Measurements from ENCODE around the gene PRR7. TPM values are rescaled to one million over a fixed set of nuclear protein-coding genes. Genes with fewer than 3 reads are reported as not detected.

The PRR7 gene
- polyA plus RNA-seq, 3 donors = 1.8 to 17.4 (median 2.1) TPM

GRCh38 chr5:177447611-177448243, 1.1 kb downstream of the PRR7 start:
- peaks cover 0 to 41% of the 10 kb centered on the region in 2 donors for H3K27me3 ChIP-seq (ENCODE audit: control insufficient read depth in 2 of 2, insufficient read depth in 2 of 2, low read length in 2 of 2)
- peaks cover 51% of the 10 kb centered on the region for H4K20me1 ChIP-seq (ENCODE audit: insufficient read depth, low read length)
- Mint-ChIP-seq H3K36me3 (peaks cover 8 to 17% of the 10 kb centered on the region in 2 donors), H3K4me1 (peaks cover 43% of the 10 kb centered on the region), H3K4me3 (peak overlapping the region; percentile 66 to 70), H3K27me3 (ENCODE audit: low read depth in 3 of 3) (peaks cover 38 to 58% (median 39%) of the 10 kb centered on the region in 3 donors), H3K9me3 (peaks cover 0 to 4% (median 0%) of the 10 kb centered on the region in 7 donors), H3K27ac (peak overlapping the region in 6 of 7 donors; percentile 8 to 83 (median 60))
- no peaks in the 10 kb centered on the region for H3K9me3 ChIP-seq (replicated peaks in 1 of 2; ENCODE audit: control insufficient read depth in 1 of 2, insufficient read depth in 1 of 2, low read length in 2 of 2)
- H3K79me2 ChIP-seq (ENCODE audit: insufficient read depth, low read length) = no peaks in the 10 kb centered on the region
- TF ChIP-seq, protein P1, sequence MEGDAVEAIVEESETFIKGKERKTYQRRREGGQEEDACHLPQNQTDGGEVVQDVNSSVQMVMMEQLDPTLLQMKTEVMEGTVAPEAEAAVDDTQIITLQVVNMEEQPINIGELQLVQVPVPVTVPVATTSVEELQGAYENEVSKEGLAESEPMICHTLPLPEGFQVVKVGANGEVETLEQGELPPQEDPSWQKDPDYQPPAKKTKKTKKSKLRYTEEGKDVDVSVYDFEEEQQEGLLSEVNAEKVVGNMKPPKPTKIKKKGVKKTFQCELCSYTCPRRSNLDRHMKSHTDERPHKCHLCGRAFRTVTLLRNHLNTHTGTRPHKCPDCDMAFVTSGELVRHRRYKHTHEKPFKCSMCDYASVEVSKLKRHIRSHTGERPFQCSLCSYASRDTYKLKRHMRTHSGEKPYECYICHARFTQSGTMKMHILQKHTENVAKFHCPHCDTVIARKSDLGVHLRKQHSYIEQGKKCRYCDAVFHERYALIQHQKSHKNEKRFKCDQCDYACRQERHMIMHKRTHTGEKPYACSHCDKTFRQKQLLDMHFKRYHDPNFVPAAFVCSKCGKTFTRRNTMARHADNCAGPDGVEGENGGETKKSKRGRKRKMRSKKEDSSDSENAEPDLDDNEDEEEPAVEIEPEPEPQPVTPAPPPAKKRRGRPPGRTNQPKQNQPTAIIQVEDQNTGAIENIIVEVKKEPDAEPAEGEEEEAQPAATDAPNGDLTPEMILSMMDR (IDR thresholded peaks at IDR 0.05) = no peak
- H3K4me1 ChIP-seq (ENCODE audit: control insufficient read depth in 1 of 2, insufficient read depth in 2 of 2, low read length in 2 of 2) = peaks cover 38 to 57% of the 10 kb centered on the region in 2 donors
- DNase-seq = peak; percentile 74 to 87 (median 83)
- no peak overlapping the region for H3K27ac ChIP-seq (ENCODE audit: low read depth in 1 of 2, low read length in 2 of 2)
- H3K4me2 ChIP-seq (replicated peaks; ENCODE audit: extremely low read depth, low read length, poor library complexity, severe bottlenecking) = peak overlapping the region; percentile 57
- no peak overlapping the region for H3K9ac ChIP-seq (ENCODE audit: insufficient read depth, low read length, poor library complexity, severe bottlenecking)
- intact Hi-C loops (cut with micrococcal nuclease) = no loop called here
- WGBS (ENCODE audit: insufficient coverage) = 0% methylated on average over 14 of the region's 23 CpGs
- peaks cover 11% of the 10 kb centered on the region in 2 donors for H3K36me3 ChIP-seq (replicated peaks in 1 of 2; ENCODE audit: control insufficient read depth in 1 of 2, insufficient read depth in 2 of 2, low read length in 2 of 2)
- peak overlapping the region in 1 of 3 experiments; percentile 28 for H3K4me3 ChIP-seq (replicated peaks in 1 of 3; ENCODE audit: low read depth in 2 of 3, low read length in 3 of 3)
- H2AFZ ChIP-seq (ENCODE audit: insufficient read depth, low read depth, low read length, poor library complexity, severe bottlenecking) = no peak overlapping the region

- H3K27ac Mint-ChIP-seq = peak overlapping the region in 6 of 7 donors; percentile 55 to 85 (median 62)
- peaks cover 45 to 64% (median 46%) of the 10 kb centered on the region in 3 donors for H3K27me3 Mint-ChIP-seq (ENCODE audit: low read depth in 3 of 3)
- no peaks in the 10 kb centered on the region for H3K79me2 ChIP-seq (ENCODE audit: insufficient read depth, low read length)
- H3K4me2 ChIP-seq (replicated peaks; ENCODE audit: extremely low read depth, low read length, poor library complexity, severe bottlenecking) = peak overlapping the region; percentile 57
- H3K9me3 ChIP-seq (replicated peaks in 1 of 2; ENCODE audit: control insufficient read depth in 1 of 2, insufficient read depth in 1 of 2, low read length in 2 of 2) = no peaks in the 10 kb centered on the region
- H3K36me3 ChIP-seq (replicated peaks in 1 of 2; ENCODE audit: control insufficient read depth in 1 of 2, insufficient read depth in 2 of 2, low read length in 2 of 2) = peaks cover 4 to 5% of the 10 kb centered on the region in 2 donors
- peaks cover 0 to 4% (median 0%) of the 10 kb centered on the region in 7 donors for H3K9me3 Mint-ChIP-seq
- no peak overlapping the region for H2AFZ ChIP-seq (ENCODE audit: insufficient read depth, low read depth, low read length, poor library complexity, severe bottlenecking)
- peaks cover 44% of the 10 kb centered on the region for H3K4me1 Mint-ChIP-seq
- WGBS (ENCODE audit: insufficient coverage) = 54% methylated on average over 3 of the region's 6 CpGs
- H3K4me1 ChIP-seq (ENCODE audit: control insufficient read depth in 1 of 2, insufficient read depth in 2 of 2, low read length in 2 of 2) = peaks cover 40 to 56% of the 10 kb centered on the region in 2 donors
- peak overlapping the region; percentile 66 to 70 for H3K4me3 Mint-ChIP-seq
- no peak overlapping the region for H3K9ac ChIP-seq (ENCODE audit: insufficient read depth, low read length, poor library complexity, severe bottlenecking)
- H3K27me3 ChIP-seq (ENCODE audit: control insufficient read depth in 2 of 2, insufficient read depth in 2 of 2, low read length in 2 of 2) = peaks cover 0 to 48% of the 10 kb centered on the region in 2 donors
- no peak overlapping the region for H3K27ac ChIP-seq (ENCODE audit: low read depth in 1 of 2, low read length in 2 of 2)
- peaks cover 44% of the 10 kb centered on the region for H4K20me1 ChIP-seq (ENCODE audit: insufficient read depth, low read length)
- H3K4me3 ChIP-seq (replicated peaks in 1 of 3; ENCODE audit: low read depth in 2 of 3, low read length in 3 of 3) = peak overlapping the region in 1 of 3 experiments; percentile 28
- no peak for DNase-seq
- TF ChIP-seq, protein P1 (IDR thresholded peaks at IDR 0.05) = no peak
- intact Hi-C loops (cut with micrococcal nuclease) = no loop called here
- H3K36me3 Mint-ChIP-seq = peaks cover 1 to 12% of the 10 kb centered on the region in 2 donors
Observed at GRCh38 chr5:177448244-177448950, 1.8 kb downstream of the PRR7 start.
